Ureter (tissue), 1 donor: ENCODE data around the gene ANKRD12. TPM values are rescaled to one million over a fixed set of nuclear protein-coding genes. Genes with fewer than 3 reads are reported as not detected.
"Not testable (repeated sequence)": the region's sequence is repeated elsewhere in the genome, so short reads cannot be mapped to it uniquely, and the experiment has no call there.

Source experiments
- DNase-seq: peaks from one replicate; pipeline ENCODE4 v3.0.0-alpha.2; 2020; ENCODE audit warnings: low spot score
- total RNA-seq: library from RNA; stranded (reverse); gene quantifications from one replicate; pipeline ENCODE4 v1.2.4, GENCODE V29; 2023
- donor health status: DM: yes; HTN: yes; CAD: no.

The ANKRD12 gene
- total RNA-seq, 1 donor from 2014 or later, result 91.7 TPM

- DNase-seq, result no peak
Measured at GRCh38 chr18:9232977-9233376, 96.4 kb downstream of the ANKRD12 start.

GRCh38 chr18:9233771-9234440 is 97.3 kb downstream of the ANKRD12 start:
- DNase-seq, result no peak

GRCh38 chr18:9234528-9234927 is 97.9 kb downstream of the ANKRD12 start:
- DNase-seq, result no peak

- no peak for DNase-seq
Measured at GRCh38 chr18:9237981-9238380, 101.4 kb downstream of the ANKRD12 start.

GRCh38 chr18:9239720-9240119 is 103.1 kb downstream of the ANKRD12 start:
- DNase-seq, result no peak

GRCh38 chr18:9240270-9240669 is 103.7 kb downstream of the ANKRD12 start:
- DNase-seq, result no peak

GRCh38 chr18:9243029-9243428 is 106.4 kb downstream of the ANKRD12 start:
- DNase-seq, result no peak

GRCh38 chr18:9244376-9244775 is 107.8 kb downstream of the ANKRD12 start:
- DNase-seq, result no peak

GRCh38 chr18:9248661-9249060 is 112.1 kb downstream of the ANKRD12 start:
- no peak for DNase-seq

- DNase-seq, result no peak
Measured at GRCh38 chr18:9249254-9249653, 112.7 kb downstream of the ANKRD12 start.

GRCh38 chr18:9259173-9259572 is 122.6 kb downstream of the ANKRD12 start:
- no peak for DNase-seq

- no peak for DNase-seq
Measured at GRCh38 chr18:9260388-9261380, 124.1 kb downstream of the ANKRD12 start.

- no peak for DNase-seq
Measured at GRCh38 chr18:9263264-9263663, 126.7 kb downstream of the ANKRD12 start.

- DNase-seq, result not testable (repeated sequence)
Measured at GRCh38 chr18:9264797-9265196, 128.2 kb downstream of the ANKRD12 start.

- DNase-seq, result no peak
Measured at GRCh38 chr18:9273221-9273620, 136.6 kb downstream of the ANKRD12 start.

GRCh38 chr18:9275890-9276289 is 139.3 kb downstream of the ANKRD12 start:
- no peak for DNase-seq

GRCh38 chr18:9278028-9278427 is 141.4 kb downstream of the ANKRD12 start:
- DNase-seq, result no peak

- no peak for DNase-seq
Measured at GRCh38 chr18:9280849-9281248, 144.3 kb downstream of the ANKRD12 start.

GRCh38 chr18:9281780-9282179 is 145.2 kb downstream of the ANKRD12 start:
- DNase-seq, result no peak

- no peak for DNase-seq
Measured at GRCh38 chr18:9283791-9284190, 147.2 kb downstream of the ANKRD12 start.

- DNase-seq, result no peak
Measured at GRCh38 chr18:9285604-9286003, 149.0 kb downstream of the ANKRD12 start.

- no peak for DNase-seq
Measured at GRCh38 chr18:9287036-9287435, 150.5 kb downstream of the ANKRD12 start.

- no peak for DNase-seq
Measured at GRCh38 chr18:9289698-9290097, 153.1 kb downstream of the ANKRD12 start.
